HuH-7.5 (cell line): Measurements from ENCODE around the gene TLL1.

Experiments
- DNase-seq: peaks from one replicate; pipeline ENCODE4 v3.0.0; 2011; ENCODE audit warnings: low spot score

TLL1 gene

GRCh38 chr4:166064721-166065120 lies 191.7 kb downstream of the TLL1 start:
- no peak for DNase-seq

- DNase-seq: no peak
Observed at GRCh38 chr4:166065324-166065723, 192.3 kb downstream of the TLL1 start.

GRCh38 chr4:166066936-166067335 lies 193.9 kb downstream of the TLL1 start:
- DNase-seq: no peak

- no peak for DNase-seq
Observed at GRCh38 chr4:166067915-166068314, 194.9 kb downstream of the TLL1 start.

GRCh38 chr4:166073783-166074182 lies 200.7 kb downstream of the TLL1 start:
- DNase-seq: no peak

- no peak for DNase-seq
Observed at GRCh38 chr4:166075599-166075998, 202.6 kb downstream of the TLL1 start.

- no peak for DNase-seq
Observed at GRCh38 chr4:166077782-166078181, 204.7 kb downstream of the TLL1 start.

GRCh38 chr4:166078383-166078782 lies 205.3 kb downstream of the TLL1 start:
- no peak for DNase-seq

- no peak for DNase-seq
Observed at GRCh38 chr4:166078955-166079354, 205.9 kb downstream of the TLL1 start.

- DNase-seq: no peak
Observed at GRCh38 chr4:166087569-166087968, 214.5 kb downstream of the TLL1 start.

- DNase-seq: no peak
Observed at GRCh38 chr4:166088576-166088975, 215.5 kb downstream of the TLL1 start.

GRCh38 chr4:166091146-166091545 lies 218.1 kb downstream of the TLL1 start:
- no peak for DNase-seq

GRCh38 chr4:166091912-166092510 lies 219.0 kb downstream of the TLL1 start:
- peak; percentile 4 for DNase-seq

GRCh38 chr4:166092797-166093290 lies 219.8 kb downstream of the TLL1 start:
- no peak for DNase-seq

- DNase-seq: no peak
Observed at GRCh38 chr4:166104623-166105022, 231.6 kb downstream of the TLL1 start.

GRCh38 chr4:166121897-166122296 lies 248.9 kb downstream of the TLL1 start:
- DNase-seq: no peak

- no peak for DNase-seq
Observed at GRCh38 chr4:166123546-166123945, 250.5 kb downstream of the TLL1 start.

GRCh38 chr4:166128403-166128802 lies 255.4 kb downstream of the TLL1 start:
- DNase-seq: no peak

GRCh38 chr4:166134285-166134684 lies 261.2 kb downstream of the TLL1 start:
- no peak for DNase-seq

GRCh38 chr4:166140951-166141350 lies 267.9 kb downstream of the TLL1 start:
- no peak for DNase-seq

- DNase-seq: no peak
Observed at GRCh38 chr4:166143227-166143626, 270.2 kb downstream of the TLL1 start.

- no peak for DNase-seq
Observed at GRCh38 chr4:166144607-166145006, 271.6 kb downstream of the TLL1 start.

GRCh38 chr4:166146806-166147540 lies 273.9 kb downstream of the TLL1 start:
- no peak for DNase-seq
